Measurements from ENCODE around the gene CLIC1. TPM values are rescaled to one million over a fixed set of nuclear protein-coding genes. Genes with fewer than 3 reads are reported as not detected.
A peak's percentile ranks its signal among the peaks of the same experiment; 100 is the strongest.

The CLIC1 gene
- total RNA-seq, 2 donors from 2014 or later, result 90.9 to 194 TPM

GRCh38 chr6:31707701-31708100, 28.6 kb downstream of the CLIC1 start:
- no peaks in the 10 kb centered on the region for H3K27me3 ChIP-seq
- no peak for TF ChIP-seq CTCF (IDR thresholded peaks at IDR 0.05)
- H3K27ac ChIP-seq, result no peak overlapping the region
- no peaks in the 10 kb centered on the region for H3K36me3 ChIP-seq
- no peaks in the 10 kb centered on the region for H3K4me1 ChIP-seq
- H3K9me3 ChIP-seq, result no peaks in the 10 kb centered on the region
- H3K4me3 ChIP-seq, result no peak overlapping the region
- DNase-seq (ENCODE audit: low spot score), result no peak

- H3K27ac ChIP-seq, result no peak within 1 kb of the TSS
- no peak for DNase-seq (ENCODE audit: low spot score)
- no peaks in the 10 kb centered on the region for H3K36me3 ChIP-seq
- peaks cover 0 to 8% of the 10 kb centered on the region in 2 donors for H3K4me1 ChIP-seq
- TF ChIP-seq CTCF (IDR thresholded peaks at IDR 0.05), result no peak
- H3K4me3 ChIP-seq, result no peak within 1 kb of the TSS
- H3K27me3 ChIP-seq, result no peaks in the 10 kb centered on the region
- H3K9me3 ChIP-seq, result no peaks in the 10 kb centered on the region
These were observed 29.7 kb downstream of the CLIC1 start, which contains the start of gene LY6G6F for GRCh38 chr6:31706599-31706998. Gene LY6G6F (plus strand): TSS chr6:31706866. CDS start chr6:31706907, 41 bp downstream.

GRCh38 chr6:31705931-31706330, 30.4 kb downstream of the CLIC1 start:
- Histone ChIP-seq H3K4me1 (peaks cover 0 to 15% of the 10 kb centered on the region in 2 donors), H3K36me3 (no peaks in the 10 kb centered on the region), H3K27me3 (no peaks in the 10 kb centered on the region), H3K27ac (no peak overlapping the region), H3K9me3 (no peaks in the 10 kb centered on the region), H3K4me3 (no peak overlapping the region)
- TF ChIP-seq CTCF (IDR thresholded peaks at IDR 0.05), result no peak
- DNase-seq (ENCODE audit: low spot score), result no peak

- H3K36me3 ChIP-seq, result peaks cover 21% of the 10 kb centered on the region
- no peaks in the 10 kb centered on the region for H3K9me3 ChIP-seq
- peak within 1 kb of the TSS; percentile 97 to 98 for H3K27ac ChIP-seq
- H3K4me3 ChIP-seq, result peak within 1 kb of the TSS; percentile 78 to 82
- TF ChIP-seq CTCF (IDR thresholded peaks at IDR 0.05), result peak in 1 of 2 donors; percentile 30
- peaks cover 0 to 18% of the 10 kb centered on the region in 2 donors for H3K4me1 ChIP-seq
- peak; percentile 99 for DNase-seq (ENCODE audit: low spot score)
- H3K27me3 ChIP-seq, result no peaks in the 10 kb centered on the region
These were observed 33.3 kb downstream of the CLIC1 start, which contains the start of gene ABHD16A for GRCh38 chr6:31702819-31703716. Gene ABHD16A (minus strand): TSS chr6:31703324. CDS start chr6:31703281, 43 bp downstream.

GRCh38 chr6:31702405-31702818, 33.9 kb downstream of the CLIC1 start:
- Histone ChIP-seq H3K27me3 (no peaks in the 10 kb centered on the region), H3K27ac (peak overlapping the region; percentile 97 to 98), H3K9me3 (no peaks in the 10 kb centered on the region), H3K4me1 (peaks cover 0 to 22% of the 10 kb centered on the region in 2 donors), H3K4me3 (peak overlapping the region; percentile 78 to 82), H3K36me3 (peaks cover 24% of the 10 kb centered on the region)
- TF ChIP-seq CTCF (IDR thresholded peaks at IDR 0.05), result no peak
- no peak for DNase-seq (ENCODE audit: low spot score)
